Activated CD4-positive, CD25-positive, alpha-beta regulatory T cell treated with anti-CD3 and anti-CD28 coated beads, Interleukin-2, amount 50 U/mL, for 24 hours (primary cell): ENCODE data around the gene FCN3.
"Not testable (repeated sequence)": the region's sequence is repeated elsewhere in the genome, so short reads cannot be mapped to it uniquely, and the experiment has no call there.

ENCODE experiments used
- ATAC-seq, 2 donors: fragments of 150-1000 bp; cut with Tn5 transposase; one replicate each; pipeline ENCODE4 v1.10.0; 2021; ENCODE audit warnings: mild to moderate bottlenecking in 1 of 2, moderate library complexity in 1 of 2

Gene FCN3

GRCh38 chr1:27374362-27375086, at the start of gene FCN3:
Gene FCN3, minus strand, starts transcription at chr1:27374824. Its CDS starts 6 bp downstream, at chr1:27374818.
- ATAC-seq: no peak

DNA sequence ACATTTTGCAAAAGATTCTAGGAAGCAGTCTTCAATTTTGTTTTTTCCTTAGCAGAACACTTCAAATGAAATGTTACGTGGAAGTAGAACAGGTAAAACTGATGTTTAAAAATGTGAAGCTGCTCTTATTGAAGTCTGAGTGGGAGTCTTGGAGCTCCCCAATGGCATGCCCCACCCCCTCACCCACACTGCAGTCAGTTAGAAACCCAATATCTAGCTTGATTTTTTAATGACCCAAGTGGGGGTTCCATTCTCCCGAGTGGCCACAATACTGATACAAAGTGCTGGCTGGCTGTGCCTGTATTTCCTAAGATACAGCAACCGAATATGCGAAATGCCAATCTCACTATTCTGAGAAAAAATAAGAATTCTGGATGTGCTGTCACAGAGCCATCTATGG, 49.1 kb upstream of the FCN3 start:
- ATAC-seq: no peak

GRCh38 chr1:27418326-27419185, 43.9 kb upstream of the FCN3 start:
- ATAC-seq: peak; percentile 96 to 98

DNA sequence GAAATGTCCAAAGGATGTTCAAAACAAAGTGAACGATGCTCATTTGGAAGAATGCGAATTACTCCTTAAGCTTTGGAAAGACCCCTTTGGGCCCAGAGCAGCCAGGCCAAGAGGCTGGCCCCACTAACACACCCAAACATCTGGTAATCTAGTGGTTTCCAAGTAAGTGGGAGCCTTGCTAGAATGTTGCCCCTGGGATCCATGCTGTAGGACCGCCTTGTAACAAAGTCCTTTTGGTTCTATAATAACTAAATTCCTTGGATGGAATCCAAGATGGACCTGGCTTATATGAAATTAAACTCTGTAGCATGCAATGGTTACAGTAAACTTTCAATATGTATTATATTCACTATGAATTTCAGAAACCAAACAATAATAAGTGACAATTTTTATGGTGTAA, 43.1 kb upstream of the FCN3 start:
- no peak for ATAC-seq

DNA sequence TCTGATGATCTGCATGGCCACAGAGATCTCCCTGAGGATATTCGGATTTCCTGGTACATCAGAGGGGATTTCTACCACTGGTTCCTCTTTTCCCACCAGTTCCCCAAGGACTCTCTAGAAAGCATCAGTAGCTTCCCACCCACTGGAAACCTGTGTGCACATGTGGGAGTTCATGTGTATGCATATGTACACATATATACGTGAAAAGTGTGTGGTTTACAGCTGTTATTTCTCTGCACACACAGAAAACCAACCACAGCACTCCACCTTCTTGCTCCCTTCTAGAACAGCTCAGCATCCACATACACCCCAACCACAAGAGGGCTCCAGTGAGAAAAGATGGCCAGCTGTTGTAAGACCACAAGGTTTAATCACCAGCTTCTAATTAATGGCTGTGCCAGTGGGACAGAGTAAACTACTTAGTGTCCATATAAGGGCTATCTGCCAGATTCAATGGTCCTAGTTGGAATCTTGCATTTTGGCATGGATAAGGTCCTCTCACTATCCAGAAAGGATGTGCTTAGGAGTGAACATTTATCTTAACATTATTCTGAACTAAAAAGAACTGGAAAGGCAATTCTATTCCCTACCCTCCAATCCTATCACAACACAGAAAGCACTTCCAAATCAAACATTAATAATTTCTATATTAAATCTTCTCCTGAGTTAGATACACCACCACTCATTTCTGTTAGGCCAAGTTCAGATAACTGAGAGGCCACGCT, 41.9 kb upstream of the FCN3 start:
- ATAC-seq: peak; percentile 55 to 59

DNA sequence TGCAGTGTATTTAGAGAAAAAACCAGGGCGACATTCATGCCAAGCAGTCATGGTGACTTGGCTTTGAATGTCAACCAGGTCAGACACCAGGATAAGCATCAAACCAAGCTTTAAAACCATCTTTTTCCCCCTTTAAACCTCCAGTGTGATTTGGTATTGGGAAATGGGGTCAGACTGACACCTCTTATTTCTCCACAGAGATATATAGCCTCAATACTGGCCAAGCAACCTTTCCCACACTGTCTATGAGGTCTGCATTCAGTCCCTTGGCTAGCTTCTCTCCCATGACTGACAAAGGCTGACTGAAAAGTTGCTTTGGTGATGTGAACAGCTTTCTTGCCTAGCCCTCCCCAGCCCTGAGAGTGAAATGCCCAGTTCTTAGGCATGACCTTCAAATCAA, 39.5 kb upstream of the FCN3 start:
- ATAC-seq: no peak

DNA sequence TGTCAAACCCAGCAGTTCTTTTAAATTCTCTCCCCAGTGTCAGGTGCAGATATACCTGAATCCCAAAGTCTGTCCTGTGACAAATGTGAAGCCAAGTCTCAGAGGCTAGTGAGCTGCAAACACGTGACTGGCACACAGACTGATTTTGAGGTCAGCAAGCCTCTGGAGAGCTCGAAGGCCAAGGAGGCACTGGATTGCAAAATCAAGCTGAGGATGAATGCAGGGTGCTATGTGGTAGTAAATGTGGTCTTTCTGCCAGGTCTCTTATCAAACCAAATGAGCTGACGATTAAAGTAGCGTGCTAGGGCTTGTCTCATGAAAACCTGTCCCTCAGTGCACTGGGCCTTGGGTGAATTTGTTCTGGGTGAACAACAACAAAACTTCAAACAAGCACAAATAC, 38.4 kb upstream of the FCN3 start:
- ATAC-seq: no peak

DNA sequence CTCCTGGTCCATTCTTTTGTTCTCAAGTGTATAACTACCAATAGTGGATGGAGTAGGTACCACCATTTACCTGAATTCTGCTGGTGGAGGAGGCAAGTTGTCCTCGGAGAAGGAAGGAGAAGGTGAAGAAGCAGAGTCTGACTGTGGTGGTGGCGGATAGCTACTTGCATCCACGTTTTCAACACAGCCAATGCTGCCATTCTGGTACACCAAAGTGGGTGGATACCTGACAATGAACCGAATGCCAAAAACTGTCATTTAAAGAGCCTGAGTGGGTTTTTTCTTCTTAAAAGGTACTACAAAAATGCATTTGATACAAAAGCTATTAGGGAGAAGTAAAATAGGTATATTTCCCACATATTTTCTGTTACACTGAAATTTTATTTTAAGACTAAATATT, 37.9 kb upstream of the FCN3 start:
- no peak for ATAC-seq

DNA sequence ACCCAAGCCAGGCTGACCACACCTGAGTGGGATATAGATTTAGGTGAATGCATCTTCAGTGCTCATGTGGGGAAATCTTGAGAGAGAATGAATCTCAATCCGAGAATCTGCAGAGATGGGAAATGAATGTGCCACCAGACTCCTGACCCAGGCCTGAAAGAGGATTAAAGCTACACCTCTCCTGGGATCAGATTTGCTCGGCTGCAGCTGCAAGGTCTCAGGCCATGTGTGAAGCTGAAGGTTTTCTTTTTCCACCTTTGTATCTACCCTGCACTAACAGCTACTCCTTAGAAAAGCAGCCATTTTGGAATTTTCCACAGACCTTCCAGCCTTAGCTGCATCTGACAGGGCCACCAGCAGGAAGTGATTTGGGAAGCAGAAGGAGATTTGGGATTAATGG, 36.1 kb upstream of the FCN3 start:
- no peak for ATAC-seq

GRCh38 chr1:27409669-27410068, 35.0 kb upstream of the FCN3 start:
- no peak for ATAC-seq

DNA sequence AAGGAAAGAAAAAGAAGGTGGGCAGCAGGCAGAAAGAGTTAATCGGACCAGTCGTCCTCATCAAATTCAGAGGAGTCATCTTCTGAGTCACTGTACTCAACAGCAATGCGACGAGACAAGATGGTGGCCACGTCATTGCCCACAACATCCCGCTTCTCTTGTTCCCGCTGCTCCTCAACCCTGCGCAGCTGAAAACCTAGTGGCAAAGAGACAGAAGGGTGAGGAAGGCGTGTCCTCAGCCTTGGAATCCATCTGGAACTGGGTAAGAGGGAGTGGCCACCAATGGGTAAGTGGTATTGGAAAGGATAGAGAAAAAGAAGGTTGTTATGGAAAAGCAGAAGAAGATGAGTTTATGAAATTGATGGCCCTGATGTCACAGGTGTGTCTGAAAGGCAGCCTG, 33.5 kb upstream of the FCN3 start:
- ATAC-seq: no peak

DNA sequence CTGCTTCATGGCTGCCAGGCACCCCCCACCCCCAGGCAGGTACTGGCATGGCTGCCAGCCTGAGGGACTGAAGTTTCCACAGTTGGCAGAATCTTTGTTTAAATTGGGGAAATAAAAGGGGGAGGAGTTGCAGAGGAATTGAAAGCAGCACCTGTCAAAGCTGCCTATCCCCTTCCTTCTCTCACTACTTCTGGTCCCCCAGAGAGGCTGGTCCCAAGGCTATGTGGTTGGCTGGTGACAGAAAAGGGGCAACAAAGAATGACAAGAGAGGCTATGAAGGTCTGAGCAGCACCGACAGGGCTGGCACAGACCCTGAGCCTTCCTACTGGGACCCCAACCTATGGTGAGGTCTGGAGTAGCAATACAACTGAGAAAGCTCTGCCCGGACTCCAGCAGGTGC, 32.2 kb upstream of the FCN3 start:
- ATAC-seq: not testable (repeated sequence)

- ATAC-seq: no peak
These were observed 31.7 kb upstream of the FCN3 start for GRCh38 chr1:27406362-27406680.

- not testable (repeated sequence) for ATAC-seq
These were observed 31.2 kb upstream of the FCN3 start for GRCh38 chr1:27405598-27406361.

- ATAC-seq: no peak
These were observed 30.4 kb upstream of the FCN3 start for GRCh38 chr1:27405074-27405473.

DNA sequence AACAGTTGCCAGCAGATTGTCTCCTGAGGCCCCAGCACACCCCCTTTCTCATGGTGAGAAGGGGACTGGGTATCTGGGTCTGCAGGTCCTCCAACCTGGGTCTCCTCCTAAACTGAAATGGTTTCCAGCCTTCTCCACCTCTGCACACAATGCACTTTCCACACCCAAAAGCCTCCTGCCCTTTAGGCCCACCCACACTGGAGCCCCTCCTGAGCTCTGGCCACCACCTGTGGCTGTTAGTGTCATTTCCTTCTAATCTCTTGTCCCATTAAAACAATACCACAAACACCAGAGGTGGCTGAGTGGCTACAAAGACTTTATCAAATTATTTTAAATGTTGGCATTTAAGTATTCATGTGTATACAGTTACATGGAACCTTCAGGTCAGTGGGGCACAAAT, 29.3 kb upstream of the FCN3 start:
- no peak for ATAC-seq

DNA sequence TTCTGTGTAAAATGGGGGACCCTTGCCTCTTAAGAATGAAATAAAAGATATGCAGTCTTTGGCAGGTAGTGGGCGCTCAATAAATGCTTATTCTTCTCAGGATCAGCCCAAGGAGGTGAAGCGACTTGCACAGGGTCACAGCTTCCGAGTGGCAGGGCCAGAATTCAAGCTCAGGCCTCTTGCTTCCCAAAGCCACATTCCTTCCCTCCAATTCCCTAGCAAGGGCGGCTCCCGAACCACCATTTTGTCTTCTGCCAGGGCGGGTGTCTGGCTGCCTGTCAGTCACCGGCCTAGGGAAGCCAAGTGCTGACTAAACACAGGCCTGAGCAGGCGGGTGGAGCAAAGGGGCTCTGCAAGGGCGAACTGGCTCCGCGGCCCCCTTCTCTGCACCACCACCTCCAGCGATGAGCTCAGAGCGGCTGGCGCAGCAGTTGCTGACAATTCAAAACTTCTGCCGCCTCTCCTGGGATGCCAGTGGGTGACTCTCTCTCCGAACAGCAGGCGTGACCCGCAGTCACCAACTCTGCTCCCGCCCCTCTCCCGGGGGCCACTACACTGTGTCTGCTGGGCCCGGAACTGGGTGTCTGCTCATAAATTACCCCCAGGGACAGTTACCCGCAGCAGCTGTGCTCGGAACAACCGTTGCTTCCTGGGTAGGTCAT, 28.6 kb upstream of the FCN3 start:
- peak; percentile 45 to 51 for ATAC-seq

GRCh38 chr1:27402349-27402754, 27.7 kb upstream of the FCN3 start:
- no peak for ATAC-seq

GRCh38 chr1:27400963-27401341, 26.3 kb upstream of the FCN3 start:
- ATAC-seq: no peak

DNA sequence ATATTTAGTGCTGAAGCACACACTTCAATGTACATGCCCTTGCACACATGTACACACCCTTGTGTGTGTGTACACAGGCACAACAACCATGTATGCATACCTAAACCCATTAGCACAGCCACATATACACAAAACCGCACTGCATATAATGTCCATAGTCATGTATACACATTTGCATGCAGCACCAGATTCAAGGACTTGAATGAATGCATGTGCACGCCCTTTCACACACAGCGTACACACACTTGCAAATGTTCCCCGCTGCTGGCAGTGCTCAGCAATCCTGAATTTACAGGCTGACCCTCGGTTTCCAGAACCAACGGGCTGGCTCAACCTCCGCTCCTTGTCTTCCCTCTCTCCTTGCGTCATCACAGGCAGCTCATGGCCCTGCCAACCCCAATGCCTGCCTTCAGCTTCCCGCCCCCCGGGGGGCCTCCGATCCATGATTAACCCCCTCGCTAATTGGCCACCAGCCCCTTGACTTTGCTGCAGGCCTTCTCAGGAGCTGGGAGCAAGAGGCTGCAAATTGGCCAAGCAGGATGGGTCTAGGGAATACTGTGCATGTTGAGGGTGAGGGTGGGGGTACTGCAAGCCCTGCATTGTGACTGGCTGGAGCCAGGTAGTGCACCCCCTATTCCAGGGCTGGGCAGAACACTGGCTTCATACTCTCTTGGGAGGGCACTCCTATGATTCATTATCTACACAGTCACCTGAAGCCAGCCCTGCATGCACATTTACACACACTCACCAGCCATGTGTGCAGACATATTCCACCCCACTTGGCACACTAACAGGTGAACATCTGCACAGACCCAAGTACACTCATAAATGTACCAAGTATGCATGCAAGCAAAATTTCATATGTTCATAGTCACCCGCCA, 25.7 kb upstream of the FCN3 start:
- no peak for ATAC-seq
